MV-4-11 (cell line): ENCODE data around the gene RGS17.
"Not testable (repeated sequence)": the region's sequence is repeated elsewhere in the genome, so short reads cannot be mapped to it uniquely, and the experiment has no call there.

ENCODE experiments used
- DNase-seq: peaks from one replicate; lab custom pipeline; 2025; lab: John Stamatoyannopoulos, UW

The RGS17 gene

DNA sequence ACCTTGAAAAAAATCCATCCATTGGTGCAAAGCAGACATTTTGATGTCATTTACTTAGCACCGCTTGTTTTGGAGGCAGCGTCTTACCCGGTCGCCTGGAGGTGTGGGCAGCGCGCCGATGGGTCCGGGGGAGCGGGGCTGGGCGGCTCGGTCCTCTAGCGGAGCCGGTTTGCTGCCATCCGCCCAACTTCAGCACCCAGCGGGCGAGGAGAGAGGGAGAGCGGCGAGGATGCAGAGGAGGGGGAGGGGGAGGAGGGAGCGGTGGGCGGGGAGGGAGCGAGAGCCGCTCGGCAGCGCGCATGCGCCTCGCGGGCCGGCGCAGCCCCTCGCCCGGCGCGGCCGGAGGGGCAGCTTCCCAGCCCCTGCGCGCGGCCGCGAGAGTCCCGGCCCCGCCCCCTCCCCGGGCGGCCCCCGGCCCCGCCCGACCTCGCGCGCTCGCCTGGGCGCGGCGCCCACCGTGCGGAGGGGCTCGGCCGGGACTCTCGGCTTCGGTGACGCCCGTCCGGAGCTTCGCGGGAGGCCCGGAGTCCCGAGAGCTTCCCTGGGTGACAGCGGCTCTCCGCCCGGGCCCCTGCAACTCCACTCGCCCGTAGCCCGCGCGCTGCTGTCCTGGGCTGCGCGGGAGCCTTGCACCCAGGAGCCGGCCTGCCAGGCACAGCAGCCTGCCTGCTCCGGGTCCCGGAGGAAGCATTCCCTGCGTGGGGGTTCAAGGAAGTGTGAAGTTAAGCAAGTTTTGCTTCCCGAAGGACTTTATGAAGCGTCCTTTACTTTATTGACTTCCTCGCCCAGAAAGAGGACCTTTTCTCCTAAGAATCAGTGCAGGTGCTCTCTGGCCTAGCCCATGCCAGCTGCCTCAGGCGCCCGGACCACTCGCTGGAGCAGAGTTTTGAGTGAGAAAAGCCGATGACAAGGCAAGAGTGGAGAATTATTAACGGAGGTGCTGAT lies at the start of gene RGS17:
RGS17 (minus strand) TSS at position 246 of the 945 bp plus-strand sequence. CDS start 87,264 bp downstream, outside the sequence.
- DNase-seq = no peak

- no peak for DNase-seq
Measured at GRCh38 chr6:153172815-153173214, 41.7 kb upstream of the RGS17 start.

GRCh38 chr6:153170511-153170910 lies 39.4 kb upstream of the RGS17 start:
- DNase-seq = no peak

DNA sequence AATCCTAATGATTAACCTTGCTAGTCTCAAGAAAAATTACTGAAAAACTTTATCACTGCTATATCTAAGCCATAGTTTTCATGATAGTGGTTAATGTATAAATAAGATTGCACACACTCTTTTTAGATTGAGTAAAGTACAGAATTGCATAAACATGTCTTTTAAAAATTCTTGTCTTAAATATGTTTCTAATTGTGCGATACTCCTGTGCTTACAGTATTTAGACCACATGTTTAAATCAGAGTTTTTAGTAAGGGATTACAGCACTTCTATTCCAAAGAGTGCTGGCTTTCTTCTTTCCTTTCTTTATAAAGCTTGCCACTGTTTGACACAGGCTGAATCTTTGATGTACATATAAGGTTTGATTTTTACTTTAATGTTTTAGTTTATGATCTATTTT lies 36.8 kb upstream of the RGS17 start:
- no peak for DNase-seq

DNA sequence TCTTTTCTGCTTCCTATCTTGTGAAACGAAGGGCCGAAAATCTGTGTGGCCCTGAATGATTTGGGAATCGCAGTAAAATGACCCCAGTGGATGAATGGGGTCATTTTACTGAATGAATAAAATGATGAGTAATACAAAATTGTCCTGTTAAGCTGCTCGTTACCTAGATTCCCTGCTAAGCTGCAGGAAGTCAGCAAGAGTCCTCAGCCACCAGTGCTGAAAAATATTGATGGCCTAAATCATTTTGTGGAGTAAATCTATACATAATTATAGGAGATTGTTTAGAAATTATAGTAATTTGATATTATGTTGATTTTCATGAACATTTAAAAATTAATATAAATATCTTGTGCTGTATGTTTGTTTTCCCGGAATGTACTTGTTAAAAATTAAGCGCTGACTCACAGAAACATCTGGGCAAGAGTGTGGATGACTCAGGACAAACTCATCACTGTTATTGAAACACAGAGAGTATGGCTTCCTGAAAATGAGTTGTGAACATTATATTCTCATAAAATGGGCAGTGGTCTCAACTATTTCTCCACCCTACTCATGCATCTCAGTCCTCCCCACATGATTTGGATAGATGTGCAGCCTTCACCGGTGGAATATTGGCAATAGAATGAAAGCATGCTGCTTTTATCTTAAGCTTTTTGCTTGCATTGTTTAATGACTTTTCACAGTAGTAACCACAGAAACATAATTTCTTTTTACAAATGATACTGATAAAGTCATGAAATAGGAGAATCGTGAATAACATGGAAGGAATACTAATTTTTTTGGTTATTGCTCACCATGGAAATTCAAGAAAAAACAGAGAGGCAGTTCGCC lies 36.2 kb upstream of the RGS17 start:
- DNase-seq = no peak

GRCh38 chr6:153162646-153163045 lies 31.6 kb upstream of the RGS17 start:
- no peak for DNase-seq

GRCh38 chr6:153162172-153162571 lies 31.1 kb upstream of the RGS17 start:
- DNase-seq = no peak

DNA sequence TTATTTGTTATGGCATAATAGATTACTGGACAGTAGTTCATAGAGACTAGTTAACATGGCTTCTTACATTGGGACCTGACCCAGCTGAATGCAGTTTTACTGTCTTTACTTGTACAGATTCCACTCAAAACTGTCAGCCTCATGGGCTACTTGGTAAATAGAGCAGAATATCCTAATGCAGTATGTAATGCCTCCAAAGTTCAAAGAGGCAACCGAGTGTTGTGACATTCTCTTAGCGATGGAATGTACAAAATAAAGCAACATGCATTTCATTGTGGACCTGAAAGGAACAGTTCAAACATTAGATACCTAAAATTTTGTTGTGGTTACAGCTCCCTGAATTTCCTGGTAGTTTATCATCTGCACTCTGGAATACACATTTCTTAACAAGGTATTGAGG lies 29.1 kb upstream of the RGS17 start:
- no peak for DNase-seq

DNA sequence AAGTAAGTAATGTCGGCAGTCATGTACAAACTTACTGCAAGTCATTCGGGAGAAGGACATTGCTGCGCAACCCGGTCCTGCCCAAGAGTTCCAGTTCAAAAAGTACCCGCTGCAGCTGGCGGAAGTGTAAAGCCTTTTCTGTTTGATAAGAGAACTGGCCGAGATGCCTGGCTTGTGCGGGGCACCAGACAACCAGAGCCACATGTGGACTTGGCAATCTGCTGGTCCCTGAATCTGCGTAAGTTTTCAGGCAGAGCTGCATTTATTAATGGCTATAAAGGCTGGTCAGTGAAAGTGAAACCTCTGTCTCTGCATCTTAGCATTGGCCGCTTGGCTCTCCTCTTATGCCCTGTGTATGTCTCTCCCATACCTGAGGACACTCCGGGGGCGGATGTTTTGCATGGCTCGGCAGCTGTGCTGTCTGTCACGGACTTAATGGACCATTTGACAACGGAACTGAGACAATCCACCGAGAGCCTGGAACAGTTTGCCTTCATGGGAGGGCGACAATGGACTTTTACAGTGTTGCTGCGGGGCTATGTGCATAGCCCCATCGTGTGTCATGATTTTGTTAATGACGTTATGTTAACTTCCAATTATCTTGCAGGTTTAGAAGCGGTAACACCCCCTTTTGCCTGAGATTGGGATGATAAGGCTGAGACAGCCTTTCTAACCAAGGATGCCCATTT lies 19.8 kb upstream of the RGS17 start:
- no peak for DNase-seq

DNA sequence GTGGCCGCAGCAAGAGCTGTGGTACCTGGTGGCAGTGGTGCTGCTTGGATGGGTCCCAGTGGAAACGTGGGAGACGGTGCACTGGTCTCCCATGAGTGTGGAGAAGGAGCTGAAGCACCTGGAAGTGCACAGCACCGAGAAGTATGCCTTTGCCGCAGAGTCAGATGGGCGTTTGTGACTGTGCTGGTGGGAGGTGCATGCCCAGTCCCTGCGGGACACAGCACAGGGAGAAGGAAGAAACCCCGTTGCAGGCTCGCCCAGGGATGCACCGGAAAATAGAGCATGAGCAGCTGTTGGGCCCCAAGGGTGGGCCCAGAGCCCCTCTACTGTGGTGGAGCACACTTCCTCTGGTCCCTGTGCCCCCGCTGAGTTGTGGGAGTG lies 19.3 kb upstream of the RGS17 start:
- no peak for DNase-seq

- DNase-seq = no peak
Measured at GRCh38 chr6:153149891-153150290, 18.8 kb upstream of the RGS17 start.

- no peak for DNase-seq
Measured at GRCh38 chr6:153146413-153146812, 15.3 kb upstream of the RGS17 start.

- DNase-seq = no peak
Measured at GRCh38 chr6:153145591-153145990, 14.5 kb upstream of the RGS17 start.

DNA sequence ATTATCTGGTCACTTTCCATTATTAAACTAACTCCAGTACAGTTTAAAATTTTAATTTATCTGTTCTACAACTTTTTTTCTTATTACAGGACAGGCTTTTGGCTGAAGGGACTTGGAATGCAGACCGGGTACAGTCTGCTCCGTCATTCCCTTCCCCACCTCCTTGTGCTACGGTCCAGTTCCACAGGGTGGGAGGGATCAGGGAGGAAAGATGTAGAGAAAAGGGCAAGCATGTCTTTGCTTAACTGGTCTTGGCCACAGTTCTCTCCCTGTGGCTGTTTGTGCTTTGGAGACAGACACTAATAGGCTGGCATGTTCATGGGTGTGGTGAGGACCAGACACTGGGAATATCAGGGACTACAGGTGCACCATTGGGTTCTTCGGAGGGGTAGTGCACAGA lies 12.1 kb upstream of the RGS17 start:
- no peak for DNase-seq

GRCh38 chr6:153140299-153140698 lies 9.2 kb upstream of the RGS17 start:
- DNase-seq = no peak

GRCh38 chr6:153138930-153139329 lies 7.8 kb upstream of the RGS17 start:
- DNase-seq = no peak

GRCh38 chr6:153135681-153136080 lies 4.6 kb upstream of the RGS17 start:
- no peak for DNase-seq

- DNase-seq = not testable (repeated sequence)
Measured at GRCh38 chr6:153133667-153134066, 2.6 kb upstream of the RGS17 start.

DNA sequence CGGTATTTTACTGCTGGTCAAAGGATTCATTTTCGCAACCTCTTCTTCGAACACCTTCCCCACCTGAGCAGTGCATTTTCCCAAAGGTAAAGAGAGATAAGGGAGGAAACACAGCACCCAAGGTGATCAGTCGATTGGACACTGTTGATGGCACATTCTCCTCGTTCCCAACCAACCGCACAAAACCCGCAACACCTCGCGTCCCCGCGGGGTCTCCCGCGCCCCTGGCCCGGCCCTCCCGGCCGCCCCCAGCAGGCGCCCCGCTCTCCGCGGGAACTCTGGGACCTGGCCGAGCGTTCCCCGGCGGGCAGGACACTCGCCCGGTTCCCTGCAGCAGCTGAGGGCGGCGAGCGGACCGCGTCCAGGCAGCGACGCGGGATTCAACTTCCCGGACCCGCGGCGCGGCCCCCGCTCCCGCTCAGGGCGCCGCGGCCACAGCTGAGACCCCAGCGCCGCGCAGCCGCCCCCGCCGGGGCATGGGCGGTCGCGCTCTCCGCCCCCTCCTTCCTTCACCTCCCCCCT lies 506 bp downstream of the RGS17 start:
- no peak for DNase-seq

- no peak for DNase-seq
Measured at GRCh38 chr6:153129873-153130514, 1.1 kb downstream of the RGS17 start.

GRCh38 chr6:153126218-153126617 lies 4.9 kb downstream of the RGS17 start:
- DNase-seq = no peak

GRCh38 chr6:153125032-153125431 lies 6.0 kb downstream of the RGS17 start:
- DNase-seq = no peak
